Heart left ventricle (tissue), 16 donors: ENCODE measurements around the gene PCED1B. TPM values are rescaled to one million over a fixed set of nuclear protein-coding genes. Genes with fewer than 3 reads are reported as not detected.

Source experiments
- ATAC-seq, 4 donors: fragments of 200-7000 bp; cut with Tn5 transposase; one replicate each; pipeline ENCODE4 v1.9.1; 2020 to 2022; ENCODE audit warnings: moderate library complexity in 4 of 4, mild to moderate bottlenecking in 3 of 4, moderate number of reproducible peaks in 1 of 4
- DNase-seq, 5 donors: peaks; one replicate each; pipeline ENCODE4 v3.0.0-alpha.2; 2020
- H3K27ac ChIP-seq, 12 donors: fragments of 200-600 bp; sonication (generic) in 4 of 12; one replicate each; pipeline versions ENCODE4 v1.5.0 to v1.8.0; 2016 to 2022; ENCODE audit warnings: mild to moderate bottlenecking in 2 of 12
- H3K27me3 ChIP-seq, 9 donors: fragments of 200-600 bp; sonication (generic) in 2 of 9; one replicate each; pipeline versions ENCODE4 v1.5.1 to v1.8.0; 2016 to 2022; ENCODE audit warnings: mild to moderate bottlenecking in 3 of 9
- H3K36me3 ChIP-seq, 9 donors: fragments of 200-600 bp; sonication (generic) in 2 of 9; one replicate each; pipeline versions ENCODE4 v1.5.0 to v1.8.0; 2018 to 2022; ENCODE audit warnings: mild to moderate bottlenecking in 2 of 9
- H3K4me1 ChIP-seq, 12 donors: fragments of 200-600 bp; sonication (generic) in 4 of 12; one replicate each; pipeline versions ENCODE4 v1.5.0 to v1.8.0; 2016 to 2022; ENCODE audit warnings: mild to moderate bottlenecking in 3 of 12
- H3K4me3 ChIP-seq, 12 donors: fragments of 200-600 bp; sonication (generic) in 4 of 12; one replicate each; pipeline versions ENCODE4 v1.5.0 to v1.8.0; 2017 to 2022; ENCODE audit warnings: mild to moderate bottlenecking in 9 of 12, moderate library complexity in 4 of 12
- H3K9me3 ChIP-seq, 12 donors: fragments of 200-600 bp; sonication (generic) in 4 of 12; one replicate each; pipeline versions ENCODE4 v1.5.0 to v1.8.0; 2016 to 2022; ENCODE audit warnings: mild to moderate bottlenecking in 1 of 12
- POLR2A ChIP-seq, 2 donors: fragments of 450-650 bp; IDR thresholded peaks; one replicate each; pipeline ENCODE4 v1.6.1; 2017; ENCODE audit warnings: antibody characterized with exemption in 2 of 2, mild to moderate bottlenecking in 2 of 2, moderate library complexity in 2 of 2
- WGBS, 4 donors: extraction: QIAGEN DNeasy Blood & Tissue Kit in 2 of 4; methylation state at CpG; one replicate each; pipeline versions ENCODE4 v1.1.5 to v1.1.7; 2013 to 2018; 5-methylcytosine and 5-hydroxymethylcytosine counted together
- intact Hi-C, 10 donors: fragments of 100-400 bp; cut with DNase I; formaldehyde crosslinking; loops; one replicate each; pipeline versions ENCODE4 v1.11.1 to v1.14.2; 2022
- polyA plus RNA-seq, 2 donors: library from polyadenylated mRNA; stranded (reverse); fragments of 200-250 nt; gene quantifications; one replicate each; pipeline ENCODE4 v1.2.3, GENCODE V29; 2013
- total RNA-seq, 9 donors: library from RNA; depleted of rRNA in 2 of 9; stranded (reverse); fragments of >200 nt in 2 of 9; fragmentation: NEBNext Ultra II Directional in 3 of 9; extraction: Animal tissue kit (Norgen Biotek cat#: 25700) in 3 of 9; gene quantifications; one replicate each; pipeline versions ENCODE4 v1.1.0 to v1.2.4, GENCODE V29; 2016 to 2023
- TF ChIP-seq, protein P1 (sequence below), 12 donors: fragments of 200-600 bp; sonication (generic) in 4 of 12; IDR thresholded peaks; one replicate each; pipeline versions ENCODE4 v1.5.0 to v1.8.0; 2018 to 2022; ENCODE audit warnings: antibody characterized with exemption in 12 of 12, mild to moderate bottlenecking in 5 of 12
- donor health status: ischemic (EF 13 %, LVEDD 7.1; RV severe dilation, severe dysfunction).
- donor health status: healthy with polysubstance abuse.
- donor health status: DM: no; HTN: yes; CAD: no.
- donor health status: DM: no; HTN: no; CAD: no.
- donor health status: ischemic (EF 25% LVEDD 6.9; RV normal size, moderate dysfunction).
- donor health status: ischemic (EF 25% LVEDD 5.7; RV mildly dilated, moderate dysfunction).
- donor health status: healthy.
- donor health status: DM: yes; HTN: yes; CAD: no.
- donor health status: ischemic (EF 35%, LVEDD 5.7; RV mildly dilated, moderate dysfunction).
- donor health status: nonischemic (EF 11% LVEDD 7.7; RV severe dilation, severe dysfunction).
- donor health status: DM: yes; HTN: yes; CAD: no.
- donor health status: PGD.
- donor health status: ischemic (EF 29% LVEDD 5.4; RV normal size, mild dysfunction).
- donor health status: nonischemic (EF 23%, LVEDD 6.1; RV moderate dilation, normal function).

The PCED1B gene
- total and polyA plus RNA-seq, 11 donors: 0.39 to 9.5 (median 0.72) TPM; not detected in 2

DNA sequence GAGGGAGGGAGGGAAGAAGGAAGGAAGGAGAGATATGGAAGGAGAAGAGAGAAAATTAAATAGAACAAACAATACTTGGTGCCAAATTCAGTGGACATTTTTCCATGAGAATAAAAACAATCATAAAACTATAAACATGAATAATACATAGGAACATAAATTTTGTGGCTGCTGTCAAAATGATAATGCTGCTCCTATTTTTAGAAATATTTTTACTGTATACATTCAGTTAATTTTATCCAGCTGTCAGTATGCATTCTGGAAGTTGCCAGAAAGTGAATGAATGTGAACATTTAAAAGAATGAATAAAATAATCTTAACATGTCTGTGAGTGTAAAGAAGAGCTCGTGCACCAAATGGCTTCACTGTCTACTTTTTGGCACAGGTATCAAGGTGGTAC, 13.9 kb upstream of the PCED1B start:
- 73 to 85% (median 82%) methylated on average over 1 of the region's 1 CpG for WGBS, 4 donors
- Histone ChIP-seq H3K27ac (peak overlapping the region in 1 of 12 donors; percentile 21), H3K4me3 (no peak overlapping the region), H3K36me3 (no peaks in the 10 kb centered on the region), H3K9me3 (no peaks in the 10 kb centered on the region), H3K4me1 (peaks cover 0 to 15% (median 0%) of the 10 kb centered on the region in 12 donors), H3K27me3 (no peaks in the 10 kb centered on the region)
- ATAC-seq: no peak
- no peak for TF ChIP-seq POLR2A (IDR thresholded peaks at IDR 0.05)
- TF ChIP-seq, protein P1, sequence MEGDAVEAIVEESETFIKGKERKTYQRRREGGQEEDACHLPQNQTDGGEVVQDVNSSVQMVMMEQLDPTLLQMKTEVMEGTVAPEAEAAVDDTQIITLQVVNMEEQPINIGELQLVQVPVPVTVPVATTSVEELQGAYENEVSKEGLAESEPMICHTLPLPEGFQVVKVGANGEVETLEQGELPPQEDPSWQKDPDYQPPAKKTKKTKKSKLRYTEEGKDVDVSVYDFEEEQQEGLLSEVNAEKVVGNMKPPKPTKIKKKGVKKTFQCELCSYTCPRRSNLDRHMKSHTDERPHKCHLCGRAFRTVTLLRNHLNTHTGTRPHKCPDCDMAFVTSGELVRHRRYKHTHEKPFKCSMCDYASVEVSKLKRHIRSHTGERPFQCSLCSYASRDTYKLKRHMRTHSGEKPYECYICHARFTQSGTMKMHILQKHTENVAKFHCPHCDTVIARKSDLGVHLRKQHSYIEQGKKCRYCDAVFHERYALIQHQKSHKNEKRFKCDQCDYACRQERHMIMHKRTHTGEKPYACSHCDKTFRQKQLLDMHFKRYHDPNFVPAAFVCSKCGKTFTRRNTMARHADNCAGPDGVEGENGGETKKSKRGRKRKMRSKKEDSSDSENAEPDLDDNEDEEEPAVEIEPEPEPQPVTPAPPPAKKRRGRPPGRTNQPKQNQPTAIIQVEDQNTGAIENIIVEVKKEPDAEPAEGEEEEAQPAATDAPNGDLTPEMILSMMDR (IDR thresholded peaks at IDR 0.05): no peak
- intact Hi-C loops: loop anchor here in 1 of 10 donors (10.0 kb wide), 1 partner anchor 329 kb away; no protein-coding TSS in a partner anchor
- no peak for DNase-seq

DNA sequence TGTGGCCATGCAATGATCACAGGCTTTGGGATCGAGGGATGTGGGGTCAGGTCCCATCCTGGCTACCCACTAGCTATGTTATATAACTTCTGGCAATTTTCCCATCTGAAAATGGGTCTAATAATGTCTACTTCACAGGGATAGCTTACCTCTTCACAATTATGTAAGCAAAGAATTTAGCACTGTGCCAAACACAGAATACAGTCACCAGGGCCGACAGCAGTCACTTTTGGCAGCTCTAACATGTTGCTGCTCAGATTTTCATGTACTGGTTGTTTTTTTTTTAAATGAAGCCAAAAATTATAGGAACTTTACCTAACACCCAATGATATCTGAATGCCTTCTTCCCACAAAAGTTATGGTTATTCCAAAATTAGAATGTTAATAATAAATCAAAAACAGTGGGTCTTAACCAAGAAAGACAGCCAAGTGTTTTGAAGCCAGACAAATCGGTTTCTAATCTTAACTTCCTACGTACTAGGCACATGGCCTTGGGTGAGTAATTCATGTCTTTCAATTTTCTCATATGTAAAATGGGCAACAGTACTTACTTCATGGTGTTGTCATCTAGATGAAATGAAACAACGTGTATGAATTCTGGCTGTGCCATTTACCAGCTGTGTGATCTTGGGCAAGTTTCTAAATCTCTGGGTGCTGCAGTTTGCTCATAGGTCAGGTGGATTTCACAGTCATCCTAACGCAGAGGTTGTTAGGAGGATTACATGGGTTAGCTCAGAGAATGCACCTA, 13.0 kb upstream of the PCED1B start:
- 58 to 72% (median 63%) methylated on average over 6 of the region's 6 CpGs for WGBS, 4 donors
- Histone ChIP-seq H3K9me3 (no peaks in the 10 kb centered on the region), H3K4me3 (no peak overlapping the region), H3K36me3 (no peaks in the 10 kb centered on the region), H3K27ac (peak overlapping the region in 1 of 12 donors; percentile 40), H3K27me3 (no peaks in the 10 kb centered on the region), H3K4me1 (peaks cover 0 to 15% (median 0%) of the 10 kb centered on the region in 12 donors)
- intact Hi-C loops: loop anchor here in 1 of 10 donors (10.0 kb wide), 1 partner anchor 328 kb away; no protein-coding TSS in a partner anchor
- peak in 1 of 4 donors; percentile 68 for ATAC-seq
- TF ChIP-seq, protein P1 (IDR thresholded peaks at IDR 0.05): no peak
- TF ChIP-seq POLR2A (IDR thresholded peaks at IDR 0.05): no peak
- no peak for DNase-seq

DNA sequence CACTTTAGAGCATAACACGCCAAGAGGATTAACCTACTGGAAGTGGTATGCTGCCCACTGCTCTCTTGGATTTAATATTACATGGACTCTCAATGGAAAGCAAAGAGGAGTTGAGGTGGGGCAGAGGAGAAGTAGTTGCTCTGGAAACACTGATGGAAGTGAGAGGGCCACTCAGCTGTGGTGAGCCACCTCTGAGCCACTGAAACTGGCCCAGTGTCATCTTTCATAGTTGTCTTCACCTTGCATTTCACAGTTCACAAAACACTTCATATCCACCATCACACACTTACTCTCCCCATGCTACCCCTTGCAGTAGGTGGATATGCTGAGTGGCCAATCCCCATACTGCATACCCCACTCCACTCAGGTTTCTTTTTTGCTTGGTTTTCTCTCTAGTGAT, 12.2 kb upstream of the PCED1B start:
- intact Hi-C loops: loop anchor here in 1 of 10 donors (10.0 kb wide), 1 partner anchor 328 kb away; no protein-coding TSS in a partner anchor
- WGBS, 4 donors: 94 to 99% (median 95%) methylated on average over 1 of the region's 1 CpG
- TF ChIP-seq, protein P1 (IDR thresholded peaks at IDR 0.05): no peak
- Histone ChIP-seq H3K9me3 (no peaks in the 10 kb centered on the region), H3K27me3 (no peaks in the 10 kb centered on the region), H3K4me3 (no peak overlapping the region), H3K4me1 (peaks cover 0 to 15% (median 0%) of the 10 kb centered on the region in 12 donors), H3K27ac (peak overlapping the region in 1 of 12 donors; percentile 40), H3K36me3 (no peaks in the 10 kb centered on the region)
- ATAC-seq: no peak
- DNase-seq: no peak

DNA sequence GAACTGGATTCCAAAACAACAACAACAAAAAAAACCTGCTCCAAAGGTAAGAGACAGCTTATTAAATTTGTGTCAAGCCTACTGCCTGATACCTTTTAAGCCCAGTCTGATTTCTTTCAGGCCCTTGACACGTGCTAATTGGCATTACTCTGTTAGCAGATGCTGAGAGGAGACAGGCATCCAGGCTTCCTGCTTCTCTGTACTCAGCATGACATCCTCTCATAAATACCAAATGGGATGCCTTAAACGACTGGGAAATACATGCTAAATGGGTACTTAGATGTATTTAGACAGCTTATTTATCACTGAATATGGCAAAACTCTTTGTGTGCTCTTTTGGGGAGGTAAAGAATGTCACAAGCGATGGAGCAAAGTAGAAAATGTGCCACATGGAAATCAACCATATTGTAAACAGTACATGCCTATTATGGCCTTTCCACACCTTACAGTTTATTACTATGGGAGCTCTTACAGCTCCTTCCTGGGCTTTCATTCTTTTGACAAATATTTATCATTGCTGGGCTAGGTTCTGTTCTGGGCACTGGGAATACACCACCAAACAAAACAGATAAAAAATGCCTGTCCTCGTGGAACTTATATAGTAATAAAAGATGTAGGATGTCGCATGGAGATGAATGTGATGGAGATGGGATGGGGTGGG, 11.5 kb upstream of the PCED1B start:
- no peaks in the 10 kb centered on the region for H3K27me3 ChIP-seq
- TF ChIP-seq POLR2A (IDR thresholded peaks at IDR 0.05): no peak
- TF ChIP-seq, protein P1 (IDR thresholded peaks at IDR 0.05): no peak
- H3K4me1 ChIP-seq: peaks cover 0 to 15% (median 0%) of the 10 kb centered on the region in 12 donors
- ATAC-seq: no peak
- DNase-seq: no peak
- peak overlapping the region in 1 of 12 donors; percentile 40 for H3K27ac ChIP-seq
- WGBS, 4 donors: 67 to 76% (median 72%) methylated on average over 5 of the region's 5 CpGs
- no peaks in the 10 kb centered on the region for H3K9me3 ChIP-seq
- intact Hi-C loops: loop anchor here in 1 of 10 donors (10.0 kb wide), 1 partner anchor 327 kb away; no protein-coding TSS in a partner anchor
- H3K4me3 ChIP-seq: no peak overlapping the region
- H3K36me3 ChIP-seq: no peaks in the 10 kb centered on the region
